WI38 (cell line): ENCODE measurements around the gene TNFAIP8.

Experiments
- H3K4me3 ChIP-seq: 2 replicates; pipeline ENCODE4 v1.5.1; 2011; ENCODE audit warnings: low read depth, mild to moderate bottlenecking, control low read depth, low read length
- CTCF ChIP-seq: IDR thresholded peaks from 2 replicates; pipeline ENCODE4 v1.5.1; 2012; ENCODE audit warnings: low read depth, mild to moderate bottlenecking, control low read depth, low read length

TNFAIP8 gene

GRCh38 chr5:119356612-119357188 is 881 bp downstream of the TNFAIP8 start:
- peak overlapping the region; percentile 74 for H3K4me3 ChIP-seq
- no peak for TF ChIP-seq CTCF

GRCh38 chr5:119357270-119357669 is 1.5 kb downstream of the TNFAIP8 start:
- H3K4me3 ChIP-seq, result peak overlapping the region; percentile 74
- no peak for TF ChIP-seq CTCF

GRCh38 chr5:119357808-119358529 is 2.1 kb downstream of the TNFAIP8 start:
- no peak for TF ChIP-seq CTCF
- H3K4me3 ChIP-seq, result no peak overlapping the region

GRCh38 chr5:119358530-119358900 is 2.7 kb downstream of the TNFAIP8 start:
- no peak for TF ChIP-seq CTCF
- no peak overlapping the region for H3K4me3 ChIP-seq

GRCh38 chr5:119358901-119359603 is 3.2 kb downstream of the TNFAIP8 start:
- no peak overlapping the region for H3K4me3 ChIP-seq
- TF ChIP-seq CTCF, result no peak

GRCh38 chr5:119359737-119360413 is 4.1 kb downstream of the TNFAIP8 start:
- H3K4me3 ChIP-seq, result no peak overlapping the region
- TF ChIP-seq CTCF, result no peak
